Left renal pelvis (tissue), 4 donors: ENCODE measurements around the gene RAB15. TPM values are rescaled to one million over a fixed set of nuclear protein-coding genes. Genes with fewer than 3 reads are reported as not detected.
A peak's percentile ranks its signal among the peaks of the same experiment; 100 is the strongest.

Experiments used
- DNase-seq, 4 donors: peaks; one replicate each; pipeline ENCODE4 v3.0.0-alpha.2; 2013; ENCODE audit warnings: low read depth in 4 of 4, low spot score in 3 of 4
- polyA plus RNA-seq, 4 donors: library from polyadenylated mRNA; unstranded; fragments of 120-200 nt; gene quantifications; one replicate each; pipeline ENCODE4 v1.2.1, GENCODE V29; 2013; ENCODE audit not compliant: insufficient read length in 4 of 4

RAB15 gene
- 10 to 100 TPM; 15.4 to 31.4 (median 23.9) TPM for polyA plus RNA-seq

DNA sequence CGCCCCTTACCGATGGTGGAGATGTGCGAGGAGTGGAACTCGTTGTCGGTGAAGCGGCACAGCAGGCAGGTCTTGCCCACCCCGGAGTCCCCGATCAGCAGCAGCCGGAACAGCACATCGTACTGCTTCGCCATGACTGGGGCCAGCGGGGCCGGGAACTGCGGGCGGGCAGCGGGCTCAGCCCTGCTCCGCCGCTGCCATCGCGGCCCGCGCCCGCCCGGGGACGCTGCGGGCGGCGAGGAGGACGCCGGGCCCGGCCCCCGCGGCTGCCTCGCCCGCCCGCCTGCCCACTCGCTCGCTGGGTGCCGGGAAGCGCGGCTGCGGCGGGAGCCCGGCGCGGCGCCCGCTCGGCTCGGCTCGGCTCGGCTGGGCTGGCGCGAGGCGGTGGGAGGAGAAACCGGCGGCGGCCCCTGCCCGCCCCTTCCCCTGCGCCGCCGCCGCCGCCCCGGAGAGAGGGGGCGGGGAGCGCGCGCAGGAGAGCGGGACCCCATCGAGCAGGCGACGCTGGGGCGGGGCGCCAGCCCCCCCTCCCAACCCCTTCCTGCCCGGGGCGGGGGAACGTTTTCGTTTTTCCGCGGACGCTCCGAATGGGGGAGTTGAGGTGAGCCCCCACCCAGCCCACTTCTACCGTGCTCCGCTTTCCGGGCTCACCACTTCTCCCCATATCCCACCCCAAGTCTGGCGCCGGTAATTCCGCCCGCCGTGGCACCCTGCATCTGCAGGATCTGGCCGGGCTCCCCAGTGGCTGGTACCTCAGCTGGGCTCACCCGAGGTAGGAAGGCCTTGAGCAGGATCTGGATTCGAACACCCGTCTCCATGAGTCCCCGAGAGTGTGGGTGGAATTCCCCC lies at the start of gene RAB15:
Gene RAB15 (minus strand): TSS at position 394 of the 849 bp plus-strand sequence. CDS start 260 bp downstream, at position 134.
- DNase-seq = no peak

DNA sequence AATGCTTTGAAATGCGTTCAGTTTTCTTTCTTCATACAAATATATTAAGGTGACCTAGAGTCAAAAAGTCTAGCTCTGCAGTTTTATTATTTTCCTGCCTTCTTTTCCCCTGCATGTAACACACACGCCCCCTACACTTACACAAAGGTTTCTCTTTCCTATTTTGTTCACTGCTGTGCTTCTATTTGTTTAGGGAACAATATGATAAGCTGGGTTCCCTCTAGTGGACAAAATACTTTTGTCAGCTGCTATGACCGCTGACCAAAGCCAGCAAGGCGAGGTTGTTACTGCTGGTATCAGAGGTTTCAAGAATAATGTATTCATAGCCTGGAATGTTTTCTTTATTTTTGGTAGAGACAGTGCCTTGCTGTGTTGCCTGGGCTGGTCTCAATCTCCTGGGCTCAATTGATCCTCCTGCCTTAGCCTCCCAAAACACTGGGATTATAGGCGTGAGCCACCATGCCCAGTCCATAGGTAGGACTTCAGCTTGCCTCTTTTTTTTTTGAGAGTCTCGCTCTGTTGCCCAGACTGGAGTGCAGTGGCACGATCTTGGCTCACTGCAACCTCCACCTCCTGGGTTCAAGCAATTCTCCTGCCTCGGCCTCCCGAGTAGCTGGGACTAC lies 47.9 kb upstream of the RAB15 start:
- DNase-seq = peak; percentile 46 to 57 (median 54)

GRCh38 chr14:65016471-65016870 lies 44.3 kb upstream of the RAB15 start:
- DNase-seq = no peak

GRCh38 chr14:65015391-65015790 lies 43.3 kb upstream of the RAB15 start:
- DNase-seq = no peak

DNA sequence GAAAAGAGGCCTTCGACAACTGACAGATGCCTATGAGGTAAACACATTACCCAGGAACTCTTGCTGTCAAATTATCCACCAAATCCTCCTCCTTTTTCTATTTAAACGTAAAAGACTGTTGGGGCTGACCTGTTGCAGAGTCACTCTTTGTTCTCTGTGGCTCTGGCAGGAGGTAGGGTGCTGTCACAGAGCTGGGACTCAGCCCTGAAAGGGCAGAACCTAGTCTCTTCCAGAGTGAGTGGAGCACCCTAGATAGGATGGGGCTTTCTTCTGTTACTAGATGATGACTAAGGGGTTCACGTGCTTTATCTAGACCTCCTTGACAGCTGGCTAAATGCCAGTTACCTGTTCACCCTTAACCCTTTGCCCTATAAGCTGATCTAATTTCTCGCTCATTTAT lies 40.2 kb upstream of the RAB15 start:
- DNase-seq = no peak

DNA sequence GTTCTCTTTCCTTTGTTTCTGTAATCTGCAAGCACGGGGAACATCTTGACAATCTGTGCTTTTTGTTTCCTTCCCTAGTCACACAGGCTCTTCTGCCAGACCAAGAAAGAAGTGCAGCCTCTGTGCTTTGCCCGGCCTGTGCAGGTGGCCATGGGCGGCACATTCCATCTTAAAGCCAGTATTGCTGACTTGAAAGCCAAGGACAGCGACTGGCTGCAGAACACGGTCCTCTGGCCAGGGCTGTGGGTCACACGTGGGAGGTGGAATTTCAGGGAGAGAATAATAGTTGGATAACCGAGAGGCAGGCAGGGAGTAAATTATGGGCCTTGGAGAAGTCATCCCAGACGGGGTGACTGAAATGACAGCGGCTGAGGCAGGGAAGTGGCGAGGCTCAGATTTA lies 39.4 kb upstream of the RAB15 start:
- DNase-seq = no peak

DNA sequence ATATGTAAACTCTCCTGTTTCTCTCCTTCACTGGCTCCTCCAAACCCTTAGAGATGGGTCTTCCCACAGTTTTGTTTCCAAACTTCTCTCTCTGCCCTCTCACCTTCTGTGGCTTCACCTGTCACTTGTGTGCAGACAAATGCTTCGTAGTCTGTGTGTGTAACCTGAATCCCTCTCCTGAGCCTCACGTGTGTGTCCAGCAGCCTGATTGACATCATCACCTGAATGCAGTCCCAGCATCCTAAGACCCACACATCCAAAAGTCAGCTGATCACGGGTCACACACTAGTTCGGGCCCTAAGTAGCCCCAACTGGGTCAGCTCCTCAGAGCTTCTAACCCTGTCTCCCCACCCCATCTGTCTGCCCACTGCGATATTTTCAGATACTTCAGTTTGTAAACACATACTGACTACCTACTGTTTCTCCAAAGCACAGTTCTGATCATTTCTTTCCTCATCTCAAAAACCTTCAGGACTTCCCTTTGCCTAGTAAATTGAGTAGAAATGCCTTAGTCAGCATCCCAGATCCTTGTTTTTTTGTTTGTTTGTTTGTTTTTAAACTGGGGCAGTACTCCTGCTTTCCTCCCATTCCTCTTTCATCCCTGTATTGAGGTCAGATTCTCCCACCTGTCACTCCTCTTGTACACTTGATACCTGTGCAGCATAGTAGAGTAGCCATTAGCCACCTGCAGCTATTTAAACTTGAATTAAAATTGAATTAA lies 38.2 kb upstream of the RAB15 start:
- no peak for DNase-seq

GRCh38 chr14:65007202-65007601 lies 35.1 kb upstream of the RAB15 start:
- DNase-seq = no peak

DNA sequence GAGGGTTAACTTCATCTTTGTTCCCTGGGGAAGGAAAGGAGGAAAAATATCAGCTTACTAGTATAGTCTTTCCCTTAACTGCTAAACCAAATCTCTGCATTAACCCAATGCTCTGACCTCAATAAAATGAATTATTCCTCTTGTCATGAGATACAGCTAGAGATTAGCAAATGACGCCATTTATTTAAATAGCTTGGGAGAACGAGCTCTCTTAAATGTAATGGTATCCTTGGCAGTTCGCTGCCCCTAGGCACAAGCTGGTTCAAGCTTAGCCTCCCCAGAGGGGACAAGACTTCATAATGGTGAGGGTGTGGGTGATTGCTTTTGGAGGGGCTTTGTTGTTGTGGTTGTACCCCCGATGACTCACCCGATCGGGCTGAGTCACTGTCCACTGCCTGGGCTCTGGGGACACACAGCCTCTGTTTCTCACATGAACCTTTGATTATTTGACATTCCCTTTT lies 34.2 kb upstream of the RAB15 start:
- DNase-seq = no peak

DNA sequence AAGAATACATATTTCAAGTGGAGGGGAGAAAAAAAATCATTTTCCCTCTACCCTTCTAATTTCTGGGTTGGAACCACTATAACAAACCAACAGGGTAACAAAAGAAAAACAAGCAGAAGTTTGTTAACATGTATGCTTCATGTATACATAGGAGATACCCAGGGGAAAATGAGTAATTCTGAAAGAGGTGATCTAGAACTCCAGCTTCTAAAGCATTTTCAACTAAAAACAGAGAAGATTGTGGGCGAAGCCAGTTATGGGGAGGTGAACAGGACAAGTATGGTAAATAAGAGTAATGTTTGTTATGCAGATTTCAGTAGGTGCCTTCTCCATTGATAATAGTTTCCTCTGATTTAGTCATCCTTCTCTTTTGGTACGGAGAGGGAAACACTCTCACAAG lies 31.3 kb upstream of the RAB15 start:
- DNase-seq = no peak

- DNase-seq = no peak
These were observed 30.6 kb upstream of the RAB15 start for GRCh38 chr14:65002586-65003210.

GRCh38 chr14:65001723-65002122 lies 29.6 kb upstream of the RAB15 start:
- DNase-seq = no peak

GRCh38 chr14:65000898-65001591 lies 28.9 kb upstream of the RAB15 start:
- DNase-seq = no peak

DNA sequence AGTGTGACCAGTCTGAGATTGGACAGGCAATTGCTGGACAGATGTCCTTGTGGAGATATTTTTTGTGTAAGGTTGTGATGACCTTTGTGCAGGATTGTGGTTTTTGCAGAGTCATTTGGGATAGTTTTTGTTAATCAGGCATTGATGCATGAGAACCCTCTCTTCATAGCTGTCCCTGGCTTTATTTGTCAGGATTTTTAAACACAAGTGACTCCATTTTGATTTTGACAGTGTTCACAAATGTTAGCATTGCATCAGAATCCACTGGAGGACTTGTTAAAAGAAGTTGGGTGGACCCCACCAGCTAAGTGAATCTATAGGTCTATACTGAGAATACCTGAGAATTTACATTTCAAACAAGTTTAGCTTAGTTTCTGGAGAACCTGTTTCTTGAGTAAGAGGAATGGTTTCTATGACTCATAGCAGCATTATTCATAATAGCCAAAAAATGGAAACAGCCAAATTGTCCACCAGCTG lies 26.4 kb upstream of the RAB15 start:
- DNase-seq = no peak

DNA sequence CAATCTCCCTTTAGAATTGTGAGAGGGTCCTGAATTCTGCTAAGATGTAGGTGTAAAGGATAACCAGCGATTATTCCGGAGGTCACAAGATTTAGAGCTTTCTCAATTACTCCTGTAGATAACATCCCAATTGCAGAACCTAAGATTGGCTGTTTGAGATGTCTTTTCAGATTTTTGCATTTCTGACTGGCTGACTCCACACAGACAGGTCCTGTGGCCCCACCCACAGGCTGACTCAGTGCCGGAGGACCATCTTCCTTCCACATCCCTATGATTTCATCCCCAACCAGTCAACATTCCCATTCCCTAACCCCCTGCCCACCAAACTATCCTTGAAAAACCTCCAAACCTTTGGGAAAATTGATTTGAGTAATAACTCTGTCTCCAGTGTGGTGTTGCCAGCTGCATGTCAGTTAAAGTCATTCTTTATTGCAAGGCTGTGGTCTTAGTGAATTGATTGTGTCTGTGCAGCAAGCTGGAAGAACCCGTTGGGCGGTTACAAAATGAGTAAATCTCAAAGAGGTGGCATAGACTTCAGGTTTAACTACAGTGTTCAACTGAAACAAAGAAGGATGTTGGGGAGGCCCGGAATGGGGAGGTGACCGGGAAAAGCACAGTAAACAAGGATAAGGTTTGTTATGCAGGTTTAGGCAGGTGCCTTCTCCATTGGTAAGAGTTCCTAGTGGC lies 25.1 kb upstream of the RAB15 start:
- DNase-seq = no peak

DNA sequence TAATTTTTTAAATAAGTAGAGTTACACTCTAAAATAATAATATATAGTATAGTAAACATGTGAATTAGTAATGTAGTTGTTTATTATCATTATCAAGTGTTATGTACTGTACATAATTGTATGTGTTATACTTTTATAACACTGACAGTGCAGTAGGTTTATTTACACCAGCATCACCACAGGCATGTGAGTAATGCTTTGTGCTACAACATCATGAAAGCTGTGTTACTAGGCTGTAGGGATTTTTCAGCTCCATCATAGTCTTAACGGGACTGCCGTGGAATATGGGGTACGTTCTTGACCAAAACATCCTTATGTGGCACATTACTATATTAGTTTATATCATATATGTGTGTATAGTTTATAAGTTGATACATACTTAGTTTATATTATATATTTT lies 23.2 kb upstream of the RAB15 start:
- DNase-seq = no peak

- no peak for DNase-seq
These were observed 22.4 kb upstream of the RAB15 start for GRCh38 chr14:64994540-64994939.

GRCh38 chr14:64993266-64993930 lies 21.3 kb upstream of the RAB15 start:
- DNase-seq = no peak

GRCh38 chr14:64992328-64992885 lies 20.3 kb upstream of the RAB15 start:
- no peak for DNase-seq
